Karpas-422 (cell line): Measurements from ENCODE around the gene KLKB1. TPM values are rescaled to one million over a fixed set of nuclear protein-coding genes. Genes with fewer than 3 reads are reported as not detected.

Experiments used
- DNase-seq: peaks from one replicate; pipeline ENCODE4 v3.0.0-alpha.2; 2015
- H2AFZ ChIP-seq: fragments of 200-600 bp; sonication (generic); 2 replicates; pipeline ENCODE4 v1.6.1; 2014; ENCODE audit warnings: antibody characterized with exemption, low read length, mixed read lengths
- H3K27ac ChIP-seq: fragments of 200-600 bp; sonication (generic); 2 replicates; pipeline ENCODE4 v1.5.1; 2014; ENCODE audit warnings: mild to moderate bottlenecking, low read length, moderate library complexity
- H3K27me3 ChIP-seq: fragments of 200-600 bp; sonication (generic); 2 replicates; pipeline ENCODE4 v1.6.1; 2014; ENCODE audit warnings: low read length, mixed read lengths
- H3K36me3 ChIP-seq: fragments of 200-600 bp; sonication (generic); 2 replicates; pipeline ENCODE4 v1.6.1; 2014; ENCODE audit warnings: low read length, mixed read lengths; ENCODE audit not compliant: insufficient read depth
- H3K4me1 ChIP-seq: fragments of 200-600 bp; sonication (generic); 2 replicates; pipeline ENCODE4 v1.6.1; 2014; ENCODE audit warnings: mild to moderate bottlenecking, low read length, mixed read lengths
- H3K4me2 ChIP-seq: fragments of 200-600 bp; sonication (generic); 2 replicates; pipeline ENCODE4 v1.6.1; 2014; ENCODE audit warnings: low read length, low read depth, mild to moderate bottlenecking; ENCODE audit not compliant: poor library complexity, severe bottlenecking
- H3K4me3 ChIP-seq: fragments of 200-600 bp; sonication (generic); 2 replicates; pipeline ENCODE4 v1.5.1; 2014; ENCODE audit warnings: mild to moderate bottlenecking, antibody characterized with exemption, low read length, mixed read lengths
- H3K79me2 ChIP-seq: fragments of 200-600 bp; sonication (generic); 2 replicates; pipeline ENCODE4 v1.6.1; 2014; ENCODE audit warnings: mild to moderate bottlenecking, low read length, mixed read lengths
- H3K9ac ChIP-seq: fragments of 200-600 bp; sonication (generic); 2 replicates; pipeline ENCODE4 v1.6.0; 2014; ENCODE audit warnings: low read length
- H3K9me2 ChIP-seq: fragments of 200-600 bp; sonication (generic), shearing (Covaris generic); replicated peaks from 2 replicates; pipeline ENCODE4 v1.6.0; 2014; ENCODE audit warnings: mild to moderate bottlenecking, low read length, moderate library complexity; ENCODE audit not compliant: insufficient read depth
- H3K9me3 ChIP-seq: fragments of 300-700, 200-600 bp; sonication (generic); 2 replicates; pipeline ENCODE4 v1.6.1; 2014; ENCODE audit warnings: low read length, mixed read lengths
- H4K20me1 ChIP-seq: fragments of 200-600 bp; sonication (generic); 2 replicates; pipeline ENCODE4 v1.6.1; 2014; ENCODE audit warnings: mild to moderate bottlenecking, antibody characterized with exemption, low read length, low read depth; ENCODE audit not compliant: insufficient read depth
- total RNA-seq: library from RNA; depleted of rRNA; stranded (reverse); fragments of >200 nt; shearing (Covaris generic); gene quantifications from 2 replicates; pipeline ENCODE4 v1.2.3, GENCODE V29; 2014; ENCODE audit warnings: low replicate concordance

KLKB1 gene
- total RNA-seq, 1 experiment from 2014 or later: 1.9 TPM

DNA sequence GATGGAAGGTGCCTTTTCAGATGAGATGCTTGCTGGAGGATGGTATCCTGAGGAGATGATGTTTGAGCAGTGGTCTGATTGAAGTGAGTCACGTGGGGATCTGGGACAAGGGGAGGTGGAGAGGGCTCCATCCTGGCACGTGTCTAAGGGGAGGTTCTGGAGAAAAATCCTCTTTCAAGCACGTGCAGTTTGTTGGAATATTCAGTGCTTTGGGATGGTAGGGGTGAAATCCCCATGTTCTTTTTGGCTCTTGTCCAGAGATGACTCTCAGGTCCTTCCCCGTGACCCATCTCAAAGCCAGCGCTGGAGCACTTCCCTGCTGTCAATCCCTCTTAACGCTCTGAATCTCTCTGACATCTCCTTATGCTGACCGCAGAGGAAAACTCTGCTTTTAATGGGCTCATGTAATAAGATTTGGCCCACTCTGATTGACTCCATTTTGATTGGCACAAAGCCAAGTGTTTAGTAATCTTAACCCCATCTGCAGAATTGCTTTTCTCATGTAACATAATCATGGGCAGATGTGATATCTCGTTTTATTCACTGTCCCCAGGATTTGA is 10.8 kb upstream of the KLKB1 start:
- H3K79me2 ChIP-seq: no peaks in the 10 kb centered on the region
- H2AFZ ChIP-seq: no peak overlapping the region
- no peak for DNase-seq
- no peaks in the 10 kb centered on the region for H4K20me1 ChIP-seq
- H3K9ac ChIP-seq: no peak overlapping the region
- no peak overlapping the region for H3K4me2 ChIP-seq
- no peaks in the 10 kb centered on the region for H3K4me1 ChIP-seq
- no peaks in the 10 kb centered on the region for H3K27me3 ChIP-seq
- no peaks in the 10 kb centered on the region for H3K9me3 ChIP-seq
- H3K4me3 ChIP-seq: no peak overlapping the region
- H3K27ac ChIP-seq: no peak overlapping the region
- no peaks in the 10 kb centered on the region for H3K9me2 ChIP-seq
- peaks cover 3% of the 10 kb centered on the region; the same call in 1 of the 2 replicates for H3K36me3 ChIP-seq

DNA sequence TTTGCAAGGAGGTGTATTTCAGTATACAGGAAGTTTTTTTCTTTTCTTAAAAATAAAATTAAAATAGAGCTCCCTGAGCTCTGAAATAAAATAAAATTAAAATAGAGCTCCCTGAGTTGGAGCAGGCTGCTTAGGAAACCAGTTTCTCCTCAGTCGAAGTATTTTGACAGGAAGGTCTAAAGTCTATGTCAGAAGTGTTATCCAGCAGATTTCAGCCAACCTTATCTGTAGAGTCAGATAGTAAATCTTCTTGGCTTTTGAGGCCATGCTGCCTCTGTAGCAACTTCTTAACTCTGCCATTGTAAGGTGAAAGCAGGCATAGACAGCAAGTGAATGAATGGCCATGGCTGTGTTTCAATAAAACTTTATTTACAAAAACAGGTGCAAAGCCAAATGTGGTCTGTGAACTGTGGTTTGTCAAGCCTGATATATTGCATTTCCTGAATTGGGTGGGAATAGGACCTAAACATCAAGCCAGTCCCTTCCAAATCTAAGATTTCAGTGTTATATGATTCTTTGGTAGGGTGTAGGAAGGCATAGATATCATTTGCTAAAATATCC is 9.5 kb upstream of the KLKB1 start:
- H2AFZ ChIP-seq: no peak overlapping the region
- no peaks in the 10 kb centered on the region for H3K27me3 ChIP-seq
- no peak overlapping the region for H3K4me3 ChIP-seq
- DNase-seq: no peak
- H4K20me1 ChIP-seq: no peaks in the 10 kb centered on the region
- no peaks in the 10 kb centered on the region for H3K36me3 ChIP-seq
- no peaks in the 10 kb centered on the region for H3K9me3 ChIP-seq
- H3K9me2 ChIP-seq: no peaks in the 10 kb centered on the region
- H3K4me1 ChIP-seq: no peaks in the 10 kb centered on the region
- H3K4me2 ChIP-seq: no peak overlapping the region
- no peaks in the 10 kb centered on the region for H3K79me2 ChIP-seq
- H3K9ac ChIP-seq: no peak overlapping the region
- no peak overlapping the region for H3K27ac ChIP-seq

DNA sequence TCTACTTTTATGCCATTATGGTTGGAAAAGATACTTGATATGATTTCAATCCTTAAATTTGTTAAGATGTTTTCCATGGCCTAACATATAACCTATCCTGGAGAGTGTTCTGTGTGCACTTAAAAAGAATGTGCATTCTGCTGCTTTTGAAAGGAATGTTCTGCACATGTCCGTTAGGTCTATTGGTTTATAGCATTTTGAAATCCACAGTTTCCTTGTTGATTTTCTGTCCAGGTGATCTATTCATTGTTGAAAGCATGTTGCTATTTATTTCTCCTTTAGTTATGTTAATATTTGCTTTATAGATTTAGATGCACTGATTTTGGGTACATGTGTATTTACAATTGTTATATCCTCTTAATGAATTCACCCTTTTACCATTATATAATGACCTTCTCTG is 5.7 kb upstream of the KLKB1 start:
- Histone ChIP-seq H3K79me2 (no peaks in the 10 kb centered on the region), H3K4me2 (no peak overlapping the region), H3K9ac (no peak overlapping the region), H3K27me3 (no peaks in the 10 kb centered on the region), H3K9me3 (0 out of 2 replicates have a peak, but pooled peaks cover 3% of the 10 kb centered on the region), H3K9me2 (no peaks in the 10 kb centered on the region), H3K4me3 (no peak overlapping the region), H3K36me3 (peaks cover 4% of the 10 kb centered on the region), H4K20me1 (no peaks in the 10 kb centered on the region), H2AFZ (no peak overlapping the region), H3K4me1 (no peaks in the 10 kb centered on the region), H3K27ac (no peak overlapping the region)
- no peak for DNase-seq

DNA sequence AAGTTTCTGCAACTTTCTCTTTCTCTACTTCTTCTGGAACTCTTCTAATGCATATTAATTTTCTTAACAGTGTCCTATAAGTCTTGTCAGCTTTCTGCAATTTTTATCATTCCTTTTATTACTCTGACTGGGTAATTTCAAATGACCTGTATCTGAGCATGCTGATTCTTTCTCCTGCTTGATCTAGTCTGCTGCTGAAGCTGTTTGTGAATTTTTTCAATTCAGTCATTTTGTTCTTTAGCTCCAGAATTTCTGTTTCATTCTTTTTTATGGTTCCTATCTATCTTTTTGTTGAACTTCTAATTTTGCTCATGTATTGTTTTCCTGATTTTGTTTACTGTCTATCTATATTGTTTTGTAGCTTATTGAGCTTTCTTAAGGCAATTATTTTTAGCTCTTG is 1.5 kb upstream of the KLKB1 start:
- Histone ChIP-seq H3K9ac (no peak overlapping the region), H3K9me3 (0 out of 2 replicates have a peak, but pooled peaks cover 3% of the 10 kb centered on the region), H3K27ac (no peak overlapping the region), H3K4me1 (no peaks in the 10 kb centered on the region), H2AFZ (no peak overlapping the region), H3K4me2 (no peak overlapping the region), H4K20me1 (no peaks in the 10 kb centered on the region), H3K9me2 (no peaks in the 10 kb centered on the region), H3K79me2 (no peaks in the 10 kb centered on the region), H3K4me3 (no peak overlapping the region), H3K27me3 (no peaks in the 10 kb centered on the region), H3K36me3 (peaks cover 6% of the 10 kb centered on the region)
- no peak for DNase-seq

DNA sequence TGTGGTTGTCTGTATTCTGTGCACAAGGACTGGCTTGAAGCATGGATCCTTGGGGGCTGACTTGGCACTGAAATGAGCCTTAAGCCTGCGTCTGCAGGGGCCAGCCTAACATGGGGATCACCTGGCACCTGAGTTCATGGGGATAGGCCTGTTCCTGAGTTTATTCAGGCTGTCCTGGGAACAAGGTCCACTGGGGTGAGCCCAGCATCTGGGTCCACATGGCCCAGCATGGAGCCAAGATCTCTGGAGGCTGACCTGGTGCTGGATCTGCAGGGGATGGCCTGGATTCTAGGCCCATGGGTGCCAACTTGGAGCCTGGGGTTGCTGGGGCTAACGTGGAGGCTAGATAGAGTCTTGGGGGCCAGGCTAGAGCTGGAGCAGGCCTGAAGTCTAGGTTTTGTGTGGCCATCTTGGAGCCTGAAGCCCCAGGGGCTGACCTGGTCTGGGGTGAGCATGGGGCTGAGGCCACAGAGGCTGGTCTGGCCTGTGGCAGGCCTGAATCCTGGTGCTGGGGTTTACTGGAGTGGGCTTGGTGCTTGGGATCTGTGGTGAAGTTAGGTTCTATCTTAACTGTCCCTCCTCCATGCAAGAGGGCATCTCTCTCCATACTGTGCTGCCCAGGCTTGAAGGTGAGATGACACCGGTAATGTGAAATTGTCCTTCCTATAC is 652 bp upstream of the KLKB1 start:
- no peaks in the 10 kb centered on the region for H3K9me2 ChIP-seq
- H3K36me3 ChIP-seq: peaks cover 6% of the 10 kb centered on the region
- no peak overlapping the region for H3K27ac ChIP-seq
- no peak overlapping the region for H3K4me3 ChIP-seq
- H4K20me1 ChIP-seq: no peaks in the 10 kb centered on the region
- 0 out of 2 replicates have a peak, but pooled peaks cover 3% of the 10 kb centered on the region for H3K9me3 ChIP-seq
- no peak overlapping the region for H3K4me2 ChIP-seq
- no peaks in the 10 kb centered on the region for H3K79me2 ChIP-seq
- no peaks in the 10 kb centered on the region for H3K4me1 ChIP-seq
- H3K9ac ChIP-seq: no peak overlapping the region
- no peak overlapping the region for H2AFZ ChIP-seq
- H3K27me3 ChIP-seq: no peaks in the 10 kb centered on the region
- no peak for DNase-seq

DNA sequence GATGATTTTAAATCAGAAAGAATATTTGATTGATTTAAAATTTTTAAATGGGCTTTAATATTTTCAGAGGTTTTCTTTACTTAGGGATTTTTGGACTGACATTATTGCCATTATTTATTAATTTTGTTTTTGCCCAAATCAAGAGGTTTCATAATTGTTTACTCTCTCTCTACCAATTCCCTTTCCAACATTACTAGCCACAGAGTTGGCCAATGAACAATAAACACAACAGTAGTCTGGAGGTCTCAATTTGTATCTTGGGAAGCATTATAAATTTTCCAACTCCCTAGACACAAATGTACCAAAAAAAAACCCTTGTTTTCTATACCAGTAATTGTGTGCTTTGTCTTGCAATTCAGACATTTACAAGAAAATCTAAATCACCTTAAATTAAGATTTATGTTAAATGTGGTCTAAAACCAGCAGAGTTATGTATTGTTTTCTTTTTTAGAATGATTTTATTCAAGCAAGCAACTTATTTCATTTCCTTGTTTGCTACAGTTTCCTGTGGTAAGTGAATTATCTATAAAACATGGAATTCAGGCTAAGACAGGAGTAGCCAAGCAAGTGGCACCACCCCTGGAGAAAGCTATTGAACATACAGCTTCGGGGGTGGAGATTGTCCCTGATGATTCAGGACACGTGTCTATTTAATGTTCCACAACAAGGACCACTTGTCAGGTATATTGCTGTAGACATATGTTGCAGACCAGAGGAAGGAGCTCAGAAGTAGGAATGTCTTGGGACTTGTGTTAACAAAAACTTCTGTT is 622 bp downstream of the KLKB1 start:
- Histone ChIP-seq H3K36me3 (peaks cover 6% of the 10 kb centered on the region), H3K9me3 (0 out of 2 replicates have a peak, but pooled peaks cover 3% of the 10 kb centered on the region), H3K4me2 (no peak overlapping the region), H2AFZ (no peak overlapping the region), H4K20me1 (no peaks in the 10 kb centered on the region), H3K4me3 (no peak overlapping the region), H3K9me2 (no peaks in the 10 kb centered on the region), H3K4me1 (no peaks in the 10 kb centered on the region), H3K9ac (no peak overlapping the region), H3K27me3 (no peaks in the 10 kb centered on the region), H3K27ac (no peak overlapping the region), H3K79me2 (no peaks in the 10 kb centered on the region)
- no peak for DNase-seq

DNA sequence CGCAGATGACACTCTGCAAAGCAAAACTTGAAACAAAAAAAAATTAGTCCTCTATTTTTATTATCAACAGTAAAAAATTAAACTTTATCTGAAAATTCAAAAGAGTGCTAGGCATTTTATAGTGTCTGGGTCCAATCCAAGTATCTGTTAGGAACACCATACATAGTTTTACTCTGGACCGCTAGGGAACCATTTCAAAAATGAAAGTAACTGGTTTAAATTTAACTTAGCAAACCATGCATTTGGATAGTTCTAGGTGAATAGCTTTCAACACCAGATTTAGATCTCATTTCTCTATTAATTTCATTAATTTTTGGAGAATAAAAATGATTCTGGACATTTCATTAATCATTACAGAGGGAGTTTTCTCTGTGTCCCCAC is 1.2 kb downstream of the KLKB1 start:
- no peak overlapping the region for H2AFZ ChIP-seq
- no peak overlapping the region for H3K4me2 ChIP-seq
- no peaks in the 10 kb centered on the region for H3K79me2 ChIP-seq

DNA sequence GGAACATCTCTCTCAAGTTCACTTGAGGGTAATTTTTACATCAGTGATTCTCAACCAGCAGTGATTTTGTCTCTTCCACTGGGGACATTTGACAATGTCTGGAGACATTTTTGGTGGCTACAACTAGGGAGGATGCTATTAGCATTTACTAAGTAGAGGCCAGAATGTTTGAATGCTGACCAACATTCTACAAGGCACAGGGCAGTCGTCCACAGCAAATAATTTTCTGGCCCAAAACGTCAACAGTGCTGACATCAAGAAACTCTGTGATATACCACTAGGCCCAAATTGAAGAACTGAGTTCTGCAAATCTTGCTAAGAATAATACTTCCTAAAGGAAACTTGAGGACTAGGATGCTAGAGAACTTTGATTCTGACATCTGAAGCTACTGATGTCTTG is 7.1 kb downstream of the KLKB1 start:
- H3K9me3 ChIP-seq: no peaks in the 10 kb centered on the region
- no peaks in the 10 kb centered on the region for H4K20me1 ChIP-seq
- H3K79me2 ChIP-seq: no peaks in the 10 kb centered on the region
- no peak for DNase-seq
- no peaks in the 10 kb centered on the region for H3K9me2 ChIP-seq
- no peak overlapping the region for H2AFZ ChIP-seq
- H3K9ac ChIP-seq: no peak overlapping the region
- no peaks in the 10 kb centered on the region for H3K27me3 ChIP-seq
- no peaks in the 10 kb centered on the region for H3K4me1 ChIP-seq
- H3K27ac ChIP-seq: no peak overlapping the region
- no peak overlapping the region for H3K4me2 ChIP-seq
- H3K4me3 ChIP-seq: no peak overlapping the region
- no peaks in the 10 kb centered on the region; the same call in 1 of the 2 replicates for H3K36me3 ChIP-seq

More for the DNA sequence above, 1.2 kb downstream of the KLKB1 start:
- Histone ChIP-seq H3K27me3 (no peaks in the 10 kb centered on the region), H3K9me3 (0 out of 2 replicates have a peak, but pooled peaks cover 3% of the 10 kb centered on the region), H3K9ac (no peak overlapping the region), H3K4me3 (no peak overlapping the region), H3K27ac (no peak overlapping the region), H3K9me2 (no peaks in the 10 kb centered on the region), H3K4me1 (no peaks in the 10 kb centered on the region), H4K20me1 (no peaks in the 10 kb centered on the region), H3K36me3 (peaks cover 6% of the 10 kb centered on the region)
- DNase-seq: no peak
